ENCODE results near the gene FMO1. TPM values are rescaled to one million over a fixed set of nuclear protein-coding genes. Genes with fewer than 3 reads are reported as not detected.

Gene FMO1
- total RNA-seq: not detected

- H3K9me3 Mint-ChIP-seq: no peaks in the 10 kb centered on the region
- no peaks in the 10 kb centered on the region for H3K36me3 Mint-ChIP-seq (ENCODE audit: low read depth)
- no peak for DNase-seq
- H3K27ac Mint-ChIP-seq: no peak within 1 kb of the TSS
- POLR2A ChIA-PET: no interaction called here
- H3K4me1 Mint-ChIP-seq: peaks cover 16% of the 10 kb centered on the region
- H3K4me3 Mint-ChIP-seq: no peak within 1 kb of the TSS
- CTCF ChIA-PET: interaction anchor here (2.1 kb wide), 1 partner anchor 66 kb away, joined by 9 read pairs; the partner anchor contains the start of gene FMO4
- peaks cover 50% of the 10 kb centered on the region for H3K27me3 Mint-ChIP-seq
Observed at GRCh38 chr1:171248302-171248701, at the start of gene FMO1. TSS of gene FMO1 (plus strand) at chr1:171248494. CDS start at chr1:171258088, 9,594 bp downstream.

- DNase-seq: no peak
- H3K4me3 Mint-ChIP-seq: no peak overlapping the region
- H3K4me1 Mint-ChIP-seq: no peaks in the 10 kb centered on the region
- CTCF ChIA-PET: no interaction called here
- H3K27ac Mint-ChIP-seq: no peak overlapping the region
- H3K27me3 Mint-ChIP-seq: peaks cover 13% of the 10 kb centered on the region
- no peaks in the 10 kb centered on the region for H3K36me3 Mint-ChIP-seq (ENCODE audit: low read depth)
- H3K9me3 Mint-ChIP-seq: no peaks in the 10 kb centered on the region
- POLR2A ChIA-PET: no interaction called here
Observed at GRCh38 chr1:171204296-171204695, 44.0 kb upstream of the FMO1 start.

- Mint-ChIP-seq H3K4me1 (no peaks in the 10 kb centered on the region), H3K4me3 (no peak overlapping the region), H3K27ac (no peak overlapping the region), H3K9me3 (no peaks in the 10 kb centered on the region), H3K36me3 (ENCODE audit: low read depth) (no peaks in the 10 kb centered on the region), H3K27me3 (peaks cover 13% of the 10 kb centered on the region)
- no peak for DNase-seq
- ChIA-PET CTCF (no interaction called here), POLR2A (no interaction called here)
Observed at GRCh38 chr1:171206204-171206977, 41.9 kb upstream of the FMO1 start.

GRCh38 chr1:171206978-171207355, 41.3 kb upstream of the FMO1 start:
- ChIA-PET POLR2A (no interaction called here), CTCF (no interaction called here)
- H3K4me3 Mint-ChIP-seq: no peak overlapping the region
- no peaks in the 10 kb centered on the region for H3K36me3 Mint-ChIP-seq (ENCODE audit: low read depth)
- H3K27ac Mint-ChIP-seq: no peak overlapping the region
- no peaks in the 10 kb centered on the region for H3K4me1 Mint-ChIP-seq
- H3K27me3 Mint-ChIP-seq: peaks cover 13% of the 10 kb centered on the region
- no peaks in the 10 kb centered on the region for H3K9me3 Mint-ChIP-seq
- DNase-seq: no peak

- ChIA-PET POLR2A (no interaction called here), CTCF (no interaction called here)
- no peak overlapping the region for H3K4me3 Mint-ChIP-seq
- peaks cover 13% of the 10 kb centered on the region for H3K27me3 Mint-ChIP-seq
- DNase-seq: no peak
- no peaks in the 10 kb centered on the region for H3K9me3 Mint-ChIP-seq
- no peaks in the 10 kb centered on the region for H3K4me1 Mint-ChIP-seq
- H3K36me3 Mint-ChIP-seq (ENCODE audit: low read depth): no peaks in the 10 kb centered on the region
- no peak overlapping the region for H3K27ac Mint-ChIP-seq
Observed at GRCh38 chr1:171207377-171207776, 40.9 kb upstream of the FMO1 start.

GRCh38 chr1:171210355-171210754, 37.9 kb upstream of the FMO1 start:
- no peak overlapping the region for H3K27ac Mint-ChIP-seq
- ChIA-PET POLR2A (no interaction called here), CTCF (no interaction called here)
- no peaks in the 10 kb centered on the region for H3K36me3 Mint-ChIP-seq (ENCODE audit: low read depth)
- no peak overlapping the region for H3K4me3 Mint-ChIP-seq
- DNase-seq: no peak
- peaks cover 7% of the 10 kb centered on the region for H3K27me3 Mint-ChIP-seq
- H3K4me1 Mint-ChIP-seq: no peaks in the 10 kb centered on the region
- H3K9me3 Mint-ChIP-seq: no peaks in the 10 kb centered on the region

GRCh38 chr1:171212607-171213351, 35.5 kb upstream of the FMO1 start:
- DNase-seq: no peak
- ChIA-PET POLR2A (no interaction called here), CTCF (no interaction called here)
- no peak overlapping the region for H3K27ac Mint-ChIP-seq
- no peaks in the 10 kb centered on the region for H3K4me1 Mint-ChIP-seq
- no peaks in the 10 kb centered on the region for H3K36me3 Mint-ChIP-seq (ENCODE audit: low read depth)
- no peaks in the 10 kb centered on the region for H3K9me3 Mint-ChIP-seq
- no peak overlapping the region for H3K4me3 Mint-ChIP-seq
- peaks cover 2% of the 10 kb centered on the region for H3K27me3 Mint-ChIP-seq

- ChIA-PET POLR2A (no interaction called here), CTCF (no interaction called here)
- Mint-ChIP-seq H3K27ac (no peak overlapping the region), H3K4me1 (no peaks in the 10 kb centered on the region), H3K9me3 (no peaks in the 10 kb centered on the region), H3K36me3 (ENCODE audit: low read depth) (no peaks in the 10 kb centered on the region), H3K27me3 (peaks cover 4% of the 10 kb centered on the region), H3K4me3 (no peak overlapping the region)
- no peak for DNase-seq
Observed at GRCh38 chr1:171213559-171214454, 34.5 kb upstream of the FMO1 start.

GRCh38 chr1:171217658-171218443, 30.4 kb upstream of the FMO1 start:
- POLR2A ChIA-PET: no interaction called here
- no peak overlapping the region for H3K27ac Mint-ChIP-seq
- no peak overlapping the region for H3K4me3 Mint-ChIP-seq
- H3K27me3 Mint-ChIP-seq: peaks cover 2% of the 10 kb centered on the region
- peaks cover 2% of the 10 kb centered on the region for H3K4me1 Mint-ChIP-seq
- no peaks in the 10 kb centered on the region for H3K9me3 Mint-ChIP-seq
- DNase-seq: no peak
- CTCF ChIA-PET: no interaction called here
- H3K36me3 Mint-ChIP-seq (ENCODE audit: low read depth): no peaks in the 10 kb centered on the region

GRCh38 chr1:171218661-171219060, 29.6 kb upstream of the FMO1 start:
- H3K9me3 Mint-ChIP-seq: no peaks in the 10 kb centered on the region
- H3K4me3 Mint-ChIP-seq: no peak overlapping the region
- H3K27ac Mint-ChIP-seq: no peak overlapping the region
- peaks cover 2% of the 10 kb centered on the region for H3K4me1 Mint-ChIP-seq
- DNase-seq: no peak
- POLR2A ChIA-PET: no interaction called here
- H3K27me3 Mint-ChIP-seq: peaks cover 3% of the 10 kb centered on the region
- CTCF ChIA-PET: no interaction called here
- no peaks in the 10 kb centered on the region for H3K36me3 Mint-ChIP-seq (ENCODE audit: low read depth)

- POLR2A ChIA-PET: no interaction called here
- H3K4me3 Mint-ChIP-seq: no peak overlapping the region
Observed at GRCh38 chr1:171219346-171220080, 28.8 kb upstream of the FMO1 start.

GRCh38 chr1:171220081-171220420, 28.2 kb upstream of the FMO1 start:
- Mint-ChIP-seq H3K4me3 (no peak overlapping the region), H3K36me3 (ENCODE audit: low read depth) (no peaks in the 10 kb centered on the region), H3K9me3 (no peaks in the 10 kb centered on the region), H3K27ac (no peak overlapping the region), H3K27me3 (peaks cover 3% of the 10 kb centered on the region), H3K4me1 (peaks cover 2% of the 10 kb centered on the region)
- CTCF ChIA-PET: no interaction called here
- POLR2A ChIA-PET: no interaction called here
- no peak for DNase-seq

More at GRCh38 chr1:171219346-171220080, 28.8 kb upstream of the FMO1 start:
- H3K36me3 Mint-ChIP-seq (ENCODE audit: low read depth): no peaks in the 10 kb centered on the region
- no peaks in the 10 kb centered on the region for H3K9me3 Mint-ChIP-seq
- peaks cover 2% of the 10 kb centered on the region for H3K4me1 Mint-ChIP-seq
- peaks cover 3% of the 10 kb centered on the region for H3K27me3 Mint-ChIP-seq
- CTCF ChIA-PET: no interaction called here
- no peak for DNase-seq
- H3K27ac Mint-ChIP-seq: no peak overlapping the region

All from activated CD4-positive, alpha-beta memory T cell treated with anti-CD3 and anti-CD28 coated beads, Interleukin-2, amount 10 ng/mL, durations not matched to agents 7 days and 5 days (primary cell).